GM18873 (cell line): Measurements from ENCODE around the gene DNM3.

Experiments
- ATAC-seq: cut with Tn5 transposase; IDR thresholded peaks from one replicate; pipeline ENCODE4 v1.9.1; 2021; ENCODE audit warnings: mild to moderate bottlenecking, moderate library complexity, moderate number of reproducible peaks; ENCODE audit not compliant: unreplicated experiment, low FRiP score

DNM3 gene

DNA sequence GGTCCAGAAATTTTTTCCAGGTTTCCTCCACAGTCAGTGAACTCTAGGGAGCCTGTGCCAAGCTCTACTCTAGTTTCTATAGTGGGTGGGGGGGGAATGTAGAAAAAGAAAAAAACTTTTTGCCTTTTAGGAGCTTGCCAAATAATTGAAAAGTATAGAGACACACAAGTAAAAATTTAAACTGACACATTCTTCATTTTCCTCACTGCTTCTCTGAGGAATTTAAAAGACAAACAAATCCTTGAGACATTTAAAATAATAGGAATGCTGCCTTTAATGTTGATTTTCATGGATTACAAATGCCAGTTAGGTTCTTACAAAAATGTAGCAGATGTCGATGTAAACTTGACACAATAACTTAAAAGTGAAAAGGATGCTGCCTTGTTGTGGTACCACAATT, 241.9 kb downstream of the DNM3 start:
- no peak for ATAC-seq

DNA sequence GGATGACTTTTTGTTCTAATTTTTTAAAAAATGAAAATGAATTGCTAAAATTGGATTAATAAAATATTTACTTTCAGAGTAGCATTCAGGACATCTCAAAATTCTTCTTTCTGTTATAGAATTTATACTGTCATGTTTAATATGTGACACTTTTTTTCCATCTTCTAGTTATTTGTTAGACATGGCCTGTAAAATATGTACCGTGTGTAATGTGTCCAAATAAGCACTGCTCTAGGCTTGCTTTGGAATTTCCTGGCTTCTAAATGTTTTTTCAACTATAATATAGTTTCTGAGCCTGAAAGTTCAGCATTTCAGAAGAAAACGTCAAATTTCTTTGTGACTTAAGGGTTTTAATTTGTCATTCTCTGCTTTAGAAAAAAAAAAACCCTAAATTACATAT, 243.6 kb downstream of the DNM3 start:
- ATAC-seq, result no peak

DNA sequence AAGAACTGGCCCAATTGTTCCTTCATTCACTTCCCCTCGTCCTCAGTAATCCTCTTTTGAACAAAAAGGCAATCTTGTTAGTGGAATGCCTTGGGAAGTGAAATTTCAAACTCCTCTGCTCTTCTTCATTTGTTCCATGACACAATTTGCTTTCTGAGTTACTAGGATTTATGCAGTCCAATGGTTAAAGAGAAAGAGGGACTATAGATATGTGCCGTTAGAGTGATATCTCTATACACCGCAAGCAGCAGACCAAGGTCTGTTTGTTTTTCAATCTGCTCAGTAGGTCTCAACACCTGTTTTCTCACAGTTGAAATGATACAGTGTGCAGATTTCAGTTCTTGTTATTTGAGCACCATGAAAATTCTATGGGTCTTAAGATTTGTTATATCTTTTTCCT, 244.0 kb downstream of the DNM3 start:
- no peak for ATAC-seq

DNA sequence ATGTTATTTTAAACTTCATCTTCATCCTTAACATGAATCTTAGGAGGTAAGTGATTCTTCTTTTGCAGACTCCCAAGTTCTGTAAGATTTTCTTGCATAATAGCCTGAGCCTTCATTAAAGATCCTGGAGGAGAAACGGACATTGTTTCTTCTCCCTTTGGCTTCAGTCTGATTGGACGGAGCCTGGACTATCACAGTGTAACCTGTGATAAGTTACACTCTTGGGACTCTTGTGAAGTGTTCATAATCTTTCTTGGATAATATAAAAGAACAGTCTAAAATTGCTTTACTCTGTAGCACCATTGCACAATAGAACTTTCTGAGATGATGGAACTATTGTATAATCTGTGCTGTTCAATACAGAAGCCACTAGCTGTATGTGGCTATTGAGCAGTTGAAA, 244.8 kb downstream of the DNM3 start:
- ATAC-seq, result no peak

DNA sequence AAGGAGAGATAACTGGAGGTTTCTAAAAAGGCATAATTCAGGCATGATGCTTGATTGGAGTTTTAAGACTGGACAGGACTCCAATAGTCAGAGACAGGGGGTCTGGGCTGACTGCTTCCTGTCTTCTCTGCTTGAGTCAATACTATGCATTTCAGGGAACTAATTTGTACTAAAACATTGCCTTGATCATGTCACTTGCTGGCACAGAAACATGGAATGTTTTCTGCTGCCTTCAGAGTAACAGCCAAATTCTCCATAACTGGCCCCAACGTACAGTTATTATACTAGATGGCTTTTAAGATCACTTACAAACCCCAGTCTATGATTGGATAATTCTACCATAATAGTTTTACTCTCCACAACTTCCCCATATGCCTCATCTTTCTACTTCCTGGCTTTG, 247.0 kb downstream of the DNM3 start:
- ATAC-seq, result no peak

DNA sequence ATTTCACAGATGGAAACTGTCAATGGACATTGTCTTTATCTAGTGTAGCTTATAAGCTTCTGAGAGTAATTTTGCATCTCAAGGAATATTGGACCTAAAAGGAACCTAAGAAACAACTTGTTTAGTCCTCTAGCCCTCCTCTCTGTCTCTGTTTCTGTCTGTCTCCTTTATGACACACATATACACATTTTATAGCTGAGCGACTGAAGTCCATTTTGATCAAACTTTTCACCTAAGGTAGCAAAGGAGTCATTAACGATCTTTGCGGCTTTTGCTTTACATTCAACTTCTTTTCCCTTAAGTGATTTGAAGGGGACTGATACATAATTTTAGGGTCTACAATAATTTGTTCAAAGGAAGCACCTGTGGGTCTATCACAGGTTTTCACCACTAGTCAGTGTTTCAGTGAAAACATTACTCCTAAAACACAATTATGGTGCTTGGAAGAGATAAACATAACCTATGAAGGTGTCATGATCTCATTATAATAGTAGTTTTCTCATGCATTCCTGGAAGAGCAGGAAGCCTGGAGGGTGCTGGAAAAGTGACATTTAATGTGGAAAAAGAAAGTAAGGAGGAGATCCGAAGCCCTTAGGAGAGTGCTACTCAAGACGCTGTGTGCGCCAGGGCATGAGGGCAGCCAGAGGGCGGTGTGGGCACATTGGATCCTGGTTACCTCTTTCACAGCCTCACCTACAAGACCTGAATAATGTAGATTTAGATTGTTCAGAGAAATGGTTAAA, 248.6 kb downstream of the DNM3 start:
- peak; percentile 47 for ATAC-seq

DNA sequence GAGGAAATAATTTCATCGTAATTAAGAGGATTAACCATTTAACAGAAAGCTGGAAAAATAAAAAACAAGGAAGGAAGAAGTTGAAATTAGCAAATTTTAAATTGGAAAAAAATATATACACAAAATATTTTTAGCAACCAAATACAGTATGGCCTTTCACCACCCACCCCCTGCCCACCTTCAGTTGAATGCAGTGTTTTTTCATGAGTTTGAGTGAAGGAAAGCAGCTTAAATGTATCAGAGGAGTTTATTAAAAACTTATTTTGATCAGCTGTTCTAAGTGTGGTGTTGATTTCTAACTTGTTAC, 249.2 kb downstream of the DNM3 start:
- ATAC-seq, result no peak

DNA sequence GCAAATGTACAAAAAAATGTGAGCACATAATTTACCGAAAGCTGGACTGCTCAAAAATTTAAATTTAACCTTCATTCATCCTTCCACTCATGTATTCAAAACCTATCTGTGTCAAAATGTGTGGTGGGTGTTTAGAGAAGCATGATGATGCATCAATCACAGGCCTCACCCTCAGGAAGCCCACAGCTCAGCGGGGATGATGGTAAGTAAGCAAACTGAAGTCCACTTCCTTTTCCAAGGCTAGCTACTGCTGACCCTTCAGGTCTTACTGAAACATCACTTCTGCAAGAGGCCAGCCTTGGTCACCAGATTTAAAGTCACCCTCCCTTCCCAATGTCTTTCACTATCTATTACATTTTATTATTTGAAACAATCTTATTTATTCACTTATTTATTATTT, 254.5 kb downstream of the DNM3 start:
- ATAC-seq, result no peak

DNA sequence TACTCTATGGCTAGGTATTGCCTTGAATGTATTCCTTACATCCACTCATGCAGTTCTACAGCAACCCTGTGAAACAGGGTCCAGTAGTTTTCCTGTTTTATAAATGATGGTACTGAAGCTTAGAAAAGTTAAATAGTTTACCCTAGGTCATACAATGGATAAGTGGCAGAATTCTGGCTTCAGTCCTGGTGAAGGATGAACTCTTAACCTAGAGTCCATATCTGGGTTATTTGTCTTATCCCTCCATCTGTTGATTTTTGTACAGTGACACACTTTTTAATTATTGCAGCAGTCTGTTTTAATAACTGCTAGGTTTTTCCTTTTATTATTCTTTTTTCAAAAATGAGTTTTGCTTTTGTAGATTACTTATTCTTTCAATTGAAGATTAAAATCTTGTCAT, 263.9 kb downstream of the DNM3 start:
- ATAC-seq, result no peak

DNA sequence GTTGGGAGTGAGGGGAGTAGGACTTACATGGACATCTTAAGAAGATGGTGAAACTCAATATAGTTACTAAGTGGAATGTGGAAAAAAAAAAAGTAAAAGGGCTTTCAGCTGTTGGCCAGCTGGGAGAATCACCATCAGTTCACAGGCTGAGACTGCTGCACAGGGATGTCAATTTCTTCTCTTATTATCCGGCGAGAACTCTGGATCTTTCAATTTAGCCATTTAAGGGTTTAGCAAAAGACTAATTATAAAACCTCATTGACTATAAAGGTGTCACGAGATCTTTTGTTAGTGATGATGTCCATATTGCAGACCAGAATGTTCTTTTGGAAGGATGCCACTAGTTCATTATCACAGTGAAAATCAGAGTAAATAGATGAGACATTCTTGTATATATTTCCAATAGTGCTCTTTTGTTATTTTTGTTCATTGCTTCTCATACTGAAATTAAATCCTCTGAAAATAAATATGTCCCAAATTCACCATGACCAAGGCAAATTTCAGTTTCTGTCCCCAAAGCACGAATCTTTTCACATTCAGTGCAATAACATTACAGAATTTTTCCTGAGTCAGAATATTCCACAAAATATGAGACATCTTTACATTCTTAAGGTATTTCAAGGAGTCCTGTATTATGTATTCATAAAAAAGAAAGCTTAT, 266.1 kb downstream of the DNM3 start:
- ATAC-seq, result no peak

DNA sequence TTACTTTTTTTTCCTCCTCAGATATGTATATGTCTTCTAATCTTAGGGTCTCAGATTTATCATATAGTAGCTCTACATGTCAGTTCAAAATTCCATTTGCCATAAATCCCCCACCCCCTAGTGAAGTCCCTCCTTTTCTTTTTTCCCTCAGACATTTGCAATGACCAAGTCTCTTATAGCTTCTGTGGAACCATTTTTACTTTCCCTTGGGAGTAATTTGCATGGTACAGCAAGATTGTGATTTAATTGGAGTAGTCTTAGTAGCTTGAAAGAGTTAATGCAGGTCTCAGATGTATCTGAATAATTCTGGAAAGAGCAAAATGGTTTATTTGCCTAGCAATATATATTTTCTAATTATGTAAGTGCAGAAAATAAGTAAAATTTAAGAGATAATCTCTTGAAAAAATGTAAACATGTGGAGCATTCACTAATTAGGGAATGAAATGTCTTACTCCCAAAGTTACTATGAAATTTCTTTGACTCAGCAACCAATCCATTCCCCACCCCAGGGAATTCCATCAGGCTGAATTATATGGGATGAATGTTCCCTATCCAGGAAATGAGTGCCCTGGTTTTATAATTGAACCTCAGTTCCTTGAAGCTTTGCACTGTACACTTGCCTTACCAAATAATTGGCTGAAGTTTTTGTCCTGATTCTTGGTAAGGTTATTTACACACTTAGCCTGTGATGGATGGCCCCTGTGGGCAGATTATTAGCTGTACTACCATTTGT, 267.0 kb downstream of the DNM3 start:
- ATAC-seq, result no peak

DNA sequence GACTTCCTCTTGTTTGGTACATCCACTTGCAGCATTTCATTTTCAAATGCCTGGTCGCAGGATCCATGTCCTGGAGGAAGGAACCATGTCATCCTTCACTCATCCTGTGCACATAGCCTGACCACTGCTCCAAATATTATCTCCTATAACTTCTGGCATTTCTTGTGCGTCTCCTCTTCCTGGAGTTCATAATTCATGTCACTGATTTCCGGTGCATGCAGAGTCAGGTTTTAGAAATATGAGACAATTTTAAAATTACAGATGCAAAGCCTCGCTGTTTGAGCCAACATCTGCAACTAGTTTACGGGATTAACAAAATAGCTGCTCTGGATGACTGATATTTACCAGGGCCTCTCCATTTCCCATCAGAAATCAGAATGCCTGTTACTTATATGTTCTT, 268.1 kb downstream of the DNM3 start:
- no peak for ATAC-seq

DNA sequence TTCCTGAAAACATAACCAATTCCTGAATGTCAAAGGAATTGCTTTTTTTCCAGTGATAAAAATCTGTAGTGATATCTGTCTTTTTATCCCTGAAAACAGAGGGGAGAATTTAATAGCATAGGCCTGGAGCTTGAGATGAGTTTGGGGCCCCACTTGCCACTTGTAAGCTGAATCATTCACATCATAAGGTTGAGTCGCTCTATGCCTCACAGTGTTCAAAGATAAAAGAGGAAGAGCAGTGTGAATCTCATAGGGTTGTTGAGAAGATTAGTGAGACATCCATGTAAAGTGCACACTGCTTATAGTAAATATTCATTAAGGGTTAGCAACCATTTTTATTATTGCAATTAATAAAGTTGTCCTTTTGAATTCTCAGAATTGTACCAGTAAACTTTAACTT, 271.3 kb downstream of the DNM3 start:
- ATAC-seq, result no peak

DNA sequence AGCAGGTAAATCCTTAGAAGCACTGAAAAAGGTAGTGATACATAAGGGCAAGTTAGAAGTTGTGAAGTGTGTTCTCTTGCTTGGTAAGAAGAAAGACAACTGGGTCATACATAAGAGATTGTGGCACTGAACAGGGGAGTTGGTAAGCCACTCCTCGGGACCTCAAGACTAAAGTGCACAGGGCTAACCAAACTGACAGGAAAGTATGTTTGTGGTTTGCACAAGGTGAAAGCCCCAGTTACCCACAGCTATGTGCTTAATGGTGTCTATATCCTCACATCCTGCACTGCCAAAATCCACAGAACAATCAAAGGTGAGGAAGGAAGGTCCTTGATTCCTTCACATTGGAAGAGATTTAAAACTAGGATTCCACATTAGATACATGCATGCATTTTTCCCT, 276.5 kb downstream of the DNM3 start:
- no peak for ATAC-seq

DNA sequence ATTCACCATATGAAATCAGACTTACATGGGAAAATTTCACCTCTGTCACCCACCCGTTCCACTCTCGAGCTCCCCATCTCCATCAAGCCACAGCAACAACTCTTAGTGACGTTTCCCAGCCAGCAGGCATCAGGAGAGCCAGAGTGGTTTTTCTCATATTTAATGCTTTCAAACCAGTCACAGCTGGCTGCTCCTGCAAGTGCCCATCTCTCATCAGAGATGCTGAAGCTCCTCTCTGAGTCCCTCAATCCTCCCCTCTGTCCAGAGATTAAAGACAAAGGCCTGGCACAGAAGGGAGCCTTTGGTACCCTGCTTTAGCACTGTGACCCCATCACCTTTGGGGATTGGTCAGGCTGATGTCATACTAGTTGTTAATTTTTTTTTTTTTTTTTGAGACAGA, 277.3 kb downstream of the DNM3 start:
- no peak for ATAC-seq

DNA sequence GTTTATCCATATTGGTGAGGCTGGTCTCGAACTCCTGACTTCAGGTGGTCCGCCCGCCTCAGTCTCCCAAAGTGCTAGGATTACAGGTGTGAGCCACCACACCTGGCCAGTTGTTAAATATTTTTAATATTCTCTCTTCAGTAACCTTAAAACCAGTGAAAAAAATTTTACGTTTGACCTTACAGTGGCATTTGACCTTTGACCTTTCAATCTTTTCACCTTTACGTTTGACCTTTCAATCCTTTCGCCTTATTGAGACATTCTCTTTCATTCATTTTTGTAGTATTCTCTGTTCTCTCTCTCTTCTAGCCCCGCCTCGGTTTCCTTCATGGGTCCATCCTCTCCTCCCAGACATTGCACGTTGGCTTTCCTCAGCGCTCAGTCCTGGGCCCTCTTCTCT, 277.9 kb downstream of the DNM3 start:
- ATAC-seq, result no peak

DNA sequence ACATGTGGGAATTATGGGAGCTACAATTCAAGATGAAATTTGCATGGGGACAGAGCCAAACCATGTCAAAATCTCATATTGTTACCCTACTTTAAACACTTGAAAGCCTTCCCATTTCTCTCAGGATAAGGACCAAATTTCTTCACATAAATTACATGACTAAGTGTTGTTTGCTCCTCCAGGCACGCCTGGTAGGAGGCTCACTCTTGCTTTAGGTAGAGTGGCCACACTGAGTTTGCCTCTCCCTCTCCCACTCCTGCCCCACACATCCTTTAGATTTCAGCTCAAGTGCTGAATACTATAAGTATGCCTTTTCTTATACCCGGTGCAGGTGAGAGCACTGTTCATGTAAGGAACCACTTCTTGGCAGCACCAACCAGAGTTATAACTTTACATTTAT, 279.1 kb downstream of the DNM3 start:
- ATAC-seq, result no peak

DNA sequence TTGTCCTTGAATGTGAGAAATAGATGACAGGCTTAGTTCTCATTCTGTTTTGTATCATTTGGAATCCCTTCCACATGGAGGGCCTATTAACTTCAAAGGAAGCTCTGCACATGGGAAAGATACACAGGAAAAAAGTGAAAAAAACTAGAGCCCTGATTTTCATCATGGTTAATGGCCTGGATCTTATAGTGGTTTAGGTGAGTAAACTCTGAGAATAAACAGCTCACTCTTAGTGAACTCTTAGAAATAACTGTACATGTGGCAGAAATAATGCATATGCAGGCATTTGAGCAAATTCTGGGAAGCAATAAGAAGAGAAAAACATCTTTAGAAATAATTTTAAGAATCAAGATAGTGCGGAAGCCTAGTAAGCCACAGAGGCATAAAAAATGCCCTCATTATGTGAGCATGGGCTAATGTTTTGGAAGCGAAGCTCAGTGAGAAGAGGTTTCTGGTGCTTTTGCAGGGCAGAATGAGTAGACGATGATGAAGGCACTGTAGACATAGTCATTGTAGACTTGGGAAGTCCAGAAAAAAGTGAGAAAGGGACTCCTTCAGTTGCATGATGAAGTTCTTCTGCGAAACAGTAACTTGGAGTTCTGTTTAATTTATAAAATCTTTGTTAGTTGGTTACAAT, 279.9 kb downstream of the DNM3 start:
- no peak for ATAC-seq

DNA sequence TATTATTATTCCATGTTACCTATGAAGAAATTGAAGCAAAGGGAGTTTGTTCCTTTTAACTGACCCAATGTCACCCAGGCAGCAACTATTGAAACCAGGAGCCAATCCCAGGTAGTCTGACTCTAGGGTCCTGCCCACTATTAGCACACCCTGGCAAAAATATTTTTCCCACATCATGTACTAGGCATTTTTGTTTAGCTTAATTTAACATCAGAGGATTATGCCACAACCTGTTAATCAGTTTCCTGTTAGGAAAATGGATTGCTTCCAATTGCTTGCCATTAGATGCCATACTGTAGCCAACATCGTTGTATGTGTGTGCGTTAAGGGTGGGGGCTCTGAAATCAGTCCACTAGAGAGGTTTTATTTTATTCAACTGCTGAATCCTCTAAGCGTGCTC, 281.1 kb downstream of the DNM3 start:
- ATAC-seq, result no peak

DNA sequence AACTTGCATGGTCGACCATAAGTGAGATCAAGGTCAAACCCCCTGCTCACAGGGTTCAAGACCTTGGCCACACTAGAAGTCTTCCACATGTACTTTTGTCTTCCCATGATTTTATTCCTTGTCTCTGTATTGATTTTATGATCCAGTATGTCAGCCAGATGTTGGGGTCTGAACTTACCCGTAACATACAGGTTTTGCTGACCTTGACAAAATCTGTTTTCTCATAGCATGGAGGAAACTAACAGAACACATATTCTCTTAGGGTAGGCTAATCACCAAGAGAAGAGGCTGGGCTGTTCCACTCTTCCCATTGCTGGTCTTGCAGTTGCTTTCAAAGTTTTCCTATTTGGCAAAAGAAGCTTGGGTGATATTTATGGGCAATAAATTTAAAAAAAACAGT, 284.0 kb downstream of the DNM3 start:
- ATAC-seq, result no peak

DNA sequence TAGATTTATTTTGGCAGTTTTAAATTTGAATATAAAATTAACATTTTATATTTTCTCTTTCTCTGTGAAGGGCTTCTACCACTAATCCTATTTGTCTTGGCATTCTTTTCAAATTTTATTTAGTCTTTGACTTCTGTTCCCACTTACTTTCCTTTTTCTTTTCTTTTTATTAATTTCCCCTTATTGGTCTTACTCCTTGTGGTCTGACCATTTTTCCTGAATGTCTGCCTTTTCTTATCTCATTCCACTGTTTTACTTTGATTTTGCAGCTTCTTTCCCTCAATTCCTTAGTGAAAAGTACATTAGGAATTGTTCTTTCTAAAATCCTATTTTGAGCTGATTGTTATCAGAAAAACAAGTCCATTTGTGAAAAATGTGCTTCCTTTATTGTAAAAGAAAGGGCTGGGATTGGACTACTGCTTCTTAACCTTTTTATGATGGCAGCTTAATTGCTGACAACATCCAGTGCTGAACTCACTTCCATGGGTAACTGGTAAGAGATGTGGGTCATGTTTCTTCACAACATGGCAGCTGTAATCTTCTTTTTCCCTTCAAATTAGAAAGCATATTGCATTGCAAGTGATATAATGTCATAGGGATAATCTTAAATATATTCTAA, 284.6 kb downstream of the DNM3 start:
- no peak for ATAC-seq
